SU-DHL-6 (cell line): ENCODE measurements around the gene KRTAP5-5.

ENCODE experiments used
- H2AFZ ChIP-seq: fragments of 200-600 bp; sonication (generic); 2 replicates; pipeline ENCODE4 v1.6.1; 2014; ENCODE audit warnings: low read depth, mild to moderate bottlenecking, moderate library complexity, mixed read lengths, antibody characterized with exemption, low read length; ENCODE audit not compliant: severe bottlenecking
- H3F3A ChIP-seq: fragments of 200-600 bp; shearing (Covaris generic); 2 replicates; pipeline ENCODE4 v1.6.0; 2016; ENCODE audit warnings: antibody characterized with exemption, mild to moderate bottlenecking; ENCODE audit not compliant: insufficient read depth
- H3K27ac ChIP-seq: fragments of 200-600 bp; sonication (generic); 2 replicates; pipeline ENCODE4 v1.5.1; 2016; ENCODE audit warnings: low read depth, mild to moderate bottlenecking, low read length, moderate library complexity, mixed read lengths
- H3K27me3 ChIP-seq: fragments of 200-600 bp; sonication (generic), shearing (Covaris generic); 2 replicates; pipeline ENCODE4 v1.6.0; 2014; ENCODE audit warnings: mild to moderate bottlenecking, low read length
- H3K36me3 ChIP-seq: fragments of 200-600 bp; sonication (generic); 2 replicates; pipeline ENCODE4 v1.6.1; 2014; ENCODE audit warnings: mild to moderate bottlenecking, low read length, mixed read lengths
- H3K4me2 ChIP-seq: fragments of 300-600, 200-600 bp; shearing (Covaris generic), sonication (generic); 2 replicates; pipeline ENCODE4 v1.6.0; 2014; ENCODE audit warnings: low read length, low read depth, mild to moderate bottlenecking; ENCODE audit not compliant: poor library complexity, severe bottlenecking
- H3K4me3 ChIP-seq: fragments of 200-600 bp; sonication (generic); 2 replicates; pipeline ENCODE4 v1.5.1; 2014; ENCODE audit warnings: antibody characterized with exemption, low read length, mild to moderate bottlenecking, mixed read lengths; ENCODE audit not compliant: insufficient read depth, poor library complexity, severe bottlenecking
- H3K79me2 ChIP-seq: fragments of 200-600 bp; sonication (generic); 2 replicates; pipeline ENCODE4 v1.6.1; 2014; ENCODE audit warnings: mild to moderate bottlenecking, low read length, moderate library complexity; ENCODE audit not compliant: insufficient read depth
- H3K9ac ChIP-seq: fragments of 200-600 bp; sonication (generic); 2 replicates; pipeline ENCODE4 v1.7.0; 2014; ENCODE audit warnings: mild to moderate bottlenecking, low read length
- H3K9me2 ChIP-seq: fragments of 200-600 bp; sonication (generic); replicated peaks from 2 replicates; pipeline ENCODE4 v1.6.1; 2014; ENCODE audit warnings: low read length; ENCODE audit not compliant: insufficient read depth
- H3K9me3 ChIP-seq: fragments of 200-600 bp; sonication (generic); 2 replicates; pipeline ENCODE4 v1.6.1; 2014; ENCODE audit warnings: low read length, mixed read lengths; ENCODE audit not compliant: insufficient read depth
- H4K20me1 ChIP-seq: fragments of 200-600 bp; sonication (generic); 2 replicates; pipeline ENCODE4 v1.6.1; 2014; ENCODE audit warnings: low read depth, mild to moderate bottlenecking, antibody characterized with exemption, low read length, moderate library complexity, mixed read lengths
- CTCF ChIP-seq: fragments of 200-600 bp; sonication (generic); IDR thresholded peaks from one replicate; pipeline ENCODE4 v1.5.1; 2017; ENCODE audit warnings: antibody characterized with exemption, mild to moderate bottlenecking, low read length, moderate library complexity; ENCODE audit not compliant: insufficient read depth, poor library complexity, severe bottlenecking
- EZH2phosphoT487 ChIP-seq: fragments of 200-600 bp; sonication (generic), shearing (Covaris generic); conservative IDR thresholded peaks from 2 replicates; pipeline ENCODE4 v1.6.1; 2018; ENCODE audit warnings: mild to moderate bottlenecking, antibody characterized with exemption, low read length, moderate library complexity, mixed read lengths

Gene KRTAP5-5

GRCh38 chr11:1679881-1680280, 50.3 kb downstream of the KRTAP5-5 start:
- Histone ChIP-seq H3F3A (no peaks in the 10 kb centered on the region), H3K36me3 (no peaks in the 10 kb centered on the region), H3K27ac (no peak overlapping the region), H3K4me2 (no peak overlapping the region), H3K9ac (no peak overlapping the region), H3K79me2 (no peaks in the 10 kb centered on the region), H3K9me2 (no peaks in the 10 kb centered on the region), H4K20me1 (no peaks in the 10 kb centered on the region), H3K27me3 (no peaks in the 10 kb centered on the region), H3K4me3 (no peak overlapping the region), H2AFZ (no peak overlapping the region), H3K9me3 (no peaks in the 10 kb centered on the region)
- TF ChIP-seq EZH2phosphoT487 = no peak
- TF ChIP-seq CTCF = no peak
